ENCODE measurements around the gene SLC31A2.

- TF ChIP-seq, protein P1, sequence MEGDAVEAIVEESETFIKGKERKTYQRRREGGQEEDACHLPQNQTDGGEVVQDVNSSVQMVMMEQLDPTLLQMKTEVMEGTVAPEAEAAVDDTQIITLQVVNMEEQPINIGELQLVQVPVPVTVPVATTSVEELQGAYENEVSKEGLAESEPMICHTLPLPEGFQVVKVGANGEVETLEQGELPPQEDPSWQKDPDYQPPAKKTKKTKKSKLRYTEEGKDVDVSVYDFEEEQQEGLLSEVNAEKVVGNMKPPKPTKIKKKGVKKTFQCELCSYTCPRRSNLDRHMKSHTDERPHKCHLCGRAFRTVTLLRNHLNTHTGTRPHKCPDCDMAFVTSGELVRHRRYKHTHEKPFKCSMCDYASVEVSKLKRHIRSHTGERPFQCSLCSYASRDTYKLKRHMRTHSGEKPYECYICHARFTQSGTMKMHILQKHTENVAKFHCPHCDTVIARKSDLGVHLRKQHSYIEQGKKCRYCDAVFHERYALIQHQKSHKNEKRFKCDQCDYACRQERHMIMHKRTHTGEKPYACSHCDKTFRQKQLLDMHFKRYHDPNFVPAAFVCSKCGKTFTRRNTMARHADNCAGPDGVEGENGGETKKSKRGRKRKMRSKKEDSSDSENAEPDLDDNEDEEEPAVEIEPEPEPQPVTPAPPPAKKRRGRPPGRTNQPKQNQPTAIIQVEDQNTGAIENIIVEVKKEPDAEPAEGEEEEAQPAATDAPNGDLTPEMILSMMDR (IDR thresholded peaks at IDR 0.05) = no peak
- no peak for TF ChIP-seq POLR2A (IDR thresholded peaks at IDR 0.05)
Observed at GRCh38 chr9:113148781-113149510, 1.9 kb upstream of the SLC31A2 start.

All from stomach (tissue), 4 donors.